Measurements from ENCODE around the gene PIBF1. TPM values are rescaled to one million over a fixed set of nuclear protein-coding genes. Genes with fewer than 3 reads are reported as not detected.
"Not testable (repeated sequence)": the region's sequence is repeated elsewhere in the genome, so short reads cannot be mapped to it uniquely, and the experiment has no call there.

The PIBF1 gene
- total and polyA plus RNA-seq, 4 donors = 3.1 to 18.3 (median 6.5) TPM

DNA sequence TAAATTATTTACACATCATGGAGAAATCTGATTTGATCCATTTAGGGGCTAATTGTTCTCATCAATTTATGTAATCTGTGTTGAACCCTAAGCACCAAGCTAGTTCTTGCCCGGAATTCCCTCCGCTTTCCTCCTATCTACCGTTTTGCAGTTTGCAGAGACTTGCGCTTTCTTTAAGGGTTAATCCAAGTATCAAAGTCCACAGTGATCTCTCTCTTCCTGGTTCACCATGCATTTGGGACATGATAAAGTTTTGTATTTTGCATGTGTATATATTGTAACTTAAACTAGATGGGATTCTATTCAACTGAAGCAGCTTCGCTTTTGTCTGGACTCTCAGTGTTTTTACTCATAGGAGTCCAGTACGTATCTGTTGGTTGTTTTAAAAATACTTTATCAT, 263.1 kb downstream of the PIBF1 start:
- Histone ChIP-seq H3K4me1 (ENCODE audit: control insufficient read depth in 4 of 4, insufficient read depth in 4 of 4, low read length in 3 of 4) (peaks cover 0 to 3% (median 0%) of the 10 kb centered on the region in 4 donors), H3K9me3 (ENCODE audit: control insufficient read depth in 4 of 4, low read length in 3 of 4) (no peaks in the 10 kb centered on the region), H3K27ac (ENCODE audit: low read depth in 1 of 2, low read length in 2 of 2) (no peak overlapping the region), H3K9ac (ENCODE audit: low read depth in 1 of 2, low read length in 2 of 2) (no peak overlapping the region), H3K36me3 (ENCODE audit: control insufficient read depth in 4 of 4, insufficient read depth in 3 of 4, low read depth in 1 of 4, low read length in 3 of 4) (no peaks in the 10 kb centered on the region), H3K4me3 (ENCODE audit: low read depth in 1 of 3, low read length in 3 of 3) (no peak overlapping the region), H3K27me3 (ENCODE audit: control insufficient read depth in 4 of 4, insufficient read depth in 4 of 4, low read length in 3 of 4) (no peaks in the 10 kb centered on the region)
- WGBS = 84% methylated on average over 6 of the region's 6 CpGs
- TF ChIP-seq EGR1 (IDR thresholded peaks at IDR 0.05; ENCODE audit: low read depth in 2 of 2) (no peak), TAF1 (conservative IDR thresholded peaks at IDR 0.05) (no peak), JUND (IDR thresholded peaks at IDR 0.05) (no peak), RXRA (IDR thresholded peaks at IDR 0.05) (no peak), SP1 (IDR thresholded peaks at IDR 0.05) (no peak), HNF4G (IDR thresholded peaks at IDR 0.05) (no peak), YY1 (IDR thresholded peaks at IDR 0.05) (no peak), FOXA2 (IDR thresholded peaks at IDR 0.05) (no peak), GABPA (IDR thresholded peaks at IDR 0.05 in 1 of 2, conservative IDR thresholded peaks at IDR 0.05 in 1 of 2) (no peak), NR2F2 (IDR thresholded peaks at IDR 0.05) (no peak)
- TF ChIP-seq, protein P1, sequence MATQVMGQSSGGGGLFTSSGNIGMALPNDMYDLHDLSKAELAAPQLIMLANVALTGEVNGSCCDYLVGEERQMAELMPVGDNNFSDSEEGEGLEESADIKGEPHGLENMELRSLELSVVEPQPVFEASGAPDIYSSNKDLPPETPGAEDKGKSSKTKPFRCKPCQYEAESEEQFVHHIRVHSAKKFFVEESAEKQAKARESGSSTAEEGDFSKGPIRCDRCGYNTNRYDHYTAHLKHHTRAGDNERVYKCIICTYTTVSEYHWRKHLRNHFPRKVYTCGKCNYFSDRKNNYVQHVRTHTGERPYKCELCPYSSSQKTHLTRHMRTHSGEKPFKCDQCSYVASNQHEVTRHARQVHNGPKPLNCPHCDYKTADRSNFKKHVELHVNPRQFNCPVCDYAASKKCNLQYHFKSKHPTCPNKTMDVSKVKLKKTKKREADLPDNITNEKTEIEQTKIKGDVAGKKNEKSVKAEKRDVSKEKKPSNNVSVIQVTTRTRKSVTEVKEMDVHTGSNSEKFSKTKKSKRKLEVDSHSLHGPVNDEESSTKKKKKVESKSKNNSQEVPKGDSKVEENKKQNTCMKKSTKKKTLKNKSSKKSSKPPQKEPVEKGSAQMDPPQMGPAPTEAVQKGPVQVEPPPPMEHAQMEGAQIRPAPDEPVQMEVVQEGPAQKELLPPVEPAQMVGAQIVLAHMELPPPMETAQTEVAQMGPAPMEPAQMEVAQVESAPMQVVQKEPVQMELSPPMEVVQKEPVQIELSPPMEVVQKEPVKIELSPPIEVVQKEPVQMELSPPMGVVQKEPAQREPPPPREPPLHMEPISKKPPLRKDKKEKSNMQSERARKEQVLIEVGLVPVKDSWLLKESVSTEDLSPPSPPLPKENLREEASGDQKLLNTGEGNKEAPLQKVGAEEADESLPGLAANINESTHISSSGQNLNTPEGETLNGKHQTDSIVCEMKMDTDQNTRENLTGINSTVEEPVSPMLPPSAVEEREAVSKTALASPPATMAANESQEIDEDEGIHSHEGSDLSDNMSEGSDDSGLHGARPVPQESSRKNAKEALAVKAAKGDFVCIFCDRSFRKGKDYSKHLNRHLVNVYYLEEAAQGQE (IDR thresholded peaks at IDR 0.05) = no peak
- TF ChIP-seq, protein P2, sequence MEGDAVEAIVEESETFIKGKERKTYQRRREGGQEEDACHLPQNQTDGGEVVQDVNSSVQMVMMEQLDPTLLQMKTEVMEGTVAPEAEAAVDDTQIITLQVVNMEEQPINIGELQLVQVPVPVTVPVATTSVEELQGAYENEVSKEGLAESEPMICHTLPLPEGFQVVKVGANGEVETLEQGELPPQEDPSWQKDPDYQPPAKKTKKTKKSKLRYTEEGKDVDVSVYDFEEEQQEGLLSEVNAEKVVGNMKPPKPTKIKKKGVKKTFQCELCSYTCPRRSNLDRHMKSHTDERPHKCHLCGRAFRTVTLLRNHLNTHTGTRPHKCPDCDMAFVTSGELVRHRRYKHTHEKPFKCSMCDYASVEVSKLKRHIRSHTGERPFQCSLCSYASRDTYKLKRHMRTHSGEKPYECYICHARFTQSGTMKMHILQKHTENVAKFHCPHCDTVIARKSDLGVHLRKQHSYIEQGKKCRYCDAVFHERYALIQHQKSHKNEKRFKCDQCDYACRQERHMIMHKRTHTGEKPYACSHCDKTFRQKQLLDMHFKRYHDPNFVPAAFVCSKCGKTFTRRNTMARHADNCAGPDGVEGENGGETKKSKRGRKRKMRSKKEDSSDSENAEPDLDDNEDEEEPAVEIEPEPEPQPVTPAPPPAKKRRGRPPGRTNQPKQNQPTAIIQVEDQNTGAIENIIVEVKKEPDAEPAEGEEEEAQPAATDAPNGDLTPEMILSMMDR (IDR thresholded peaks at IDR 0.05; ENCODE audit: low read depth, low read length, missing input control) = no peak
- TF ChIP-seq, protein P3, sequence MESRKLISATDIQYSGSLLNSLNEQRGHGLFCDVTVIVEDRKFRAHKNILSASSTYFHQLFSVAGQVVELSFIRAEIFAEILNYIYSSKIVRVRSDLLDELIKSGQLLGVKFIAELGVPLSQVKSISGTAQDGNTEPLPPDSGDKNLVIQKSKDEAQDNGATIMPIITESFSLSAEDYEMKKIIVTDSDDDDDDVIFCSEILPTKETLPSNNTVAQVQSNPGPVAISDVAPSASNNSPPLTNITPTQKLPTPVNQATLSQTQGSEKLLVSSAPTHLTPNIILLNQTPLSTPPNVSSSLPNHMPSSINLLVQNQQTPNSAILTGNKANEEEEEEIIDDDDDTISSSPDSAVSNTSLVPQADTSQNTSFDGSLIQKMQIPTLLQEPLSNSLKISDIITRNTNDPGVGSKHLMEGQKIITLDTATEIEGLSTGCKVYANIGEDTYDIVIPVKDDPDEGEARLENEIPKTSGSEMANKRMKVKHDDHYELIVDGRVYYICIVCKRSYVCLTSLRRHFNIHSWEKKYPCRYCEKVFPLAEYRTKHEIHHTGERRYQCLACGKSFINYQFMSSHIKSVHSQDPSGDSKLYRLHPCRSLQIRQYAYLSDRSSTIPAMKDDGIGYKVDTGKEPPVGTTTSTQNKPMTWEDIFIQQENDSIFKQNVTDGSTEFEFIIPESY (IDR thresholded peaks at IDR 0.05) = no peak
- TF ChIP-seq, protein P4, sequence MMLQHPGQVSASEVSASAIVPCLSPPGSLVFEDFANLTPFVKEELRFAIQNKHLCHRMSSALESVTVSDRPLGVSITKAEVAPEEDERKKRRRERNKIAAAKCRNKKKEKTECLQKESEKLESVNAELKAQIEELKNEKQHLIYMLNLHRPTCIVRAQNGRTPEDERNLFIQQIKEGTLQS (IDR thresholded peaks at IDR 0.05) = no peak
- TF ChIP-seq, protein P5, sequence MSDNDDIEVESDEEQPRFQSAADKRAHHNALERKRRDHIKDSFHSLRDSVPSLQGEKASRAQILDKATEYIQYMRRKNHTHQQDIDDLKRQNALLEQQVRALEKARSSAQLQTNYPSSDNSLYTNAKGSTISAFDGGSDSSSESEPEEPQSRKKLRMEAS (IDR thresholded peaks at IDR 0.05) = no peak
- DNase-seq (ENCODE audit: low spot score) = no peak

DNA sequence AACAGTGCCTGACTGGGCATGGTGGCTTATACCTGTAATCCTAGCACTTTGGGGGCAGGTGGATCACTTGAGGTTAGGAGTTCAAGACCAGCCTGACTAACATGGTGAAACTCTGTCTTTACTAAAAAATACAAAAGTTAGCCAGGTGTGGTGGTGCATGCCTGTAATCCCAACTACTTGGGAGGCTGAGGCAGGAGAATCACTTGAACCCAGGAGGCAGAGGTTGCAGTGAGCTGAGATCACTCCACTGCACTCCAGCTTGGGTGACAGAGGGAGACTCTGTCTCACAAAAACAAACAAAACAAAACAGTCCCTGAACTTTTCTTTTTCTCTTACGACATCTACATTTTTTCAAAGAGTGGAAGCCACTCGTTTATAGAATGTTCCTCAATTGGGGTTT, 266.7 kb downstream of the PIBF1 start:
- not testable (repeated sequence) for H3K9me3 ChIP-seq (ENCODE audit: control insufficient read depth in 4 of 4, low read length in 3 of 4); H3K9ac ChIP-seq (ENCODE audit: low read depth in 1 of 2, low read length in 2 of 2); H3K27me3 ChIP-seq (ENCODE audit: control insufficient read depth in 4 of 4, insufficient read depth in 4 of 4, low read length in 3 of 4); H3K4me3 ChIP-seq (ENCODE audit: low read depth in 1 of 3, low read length in 3 of 3); DNase-seq (ENCODE audit: low spot score); H3K27ac ChIP-seq (ENCODE audit: low read depth in 1 of 2, low read length in 2 of 2); H3K4me1 ChIP-seq (ENCODE audit: control insufficient read depth in 4 of 4, insufficient read depth in 4 of 4, low read length in 3 of 4); H3K36me3 ChIP-seq (ENCODE audit: control insufficient read depth in 4 of 4, insufficient read depth in 3 of 4, low read depth in 1 of 4, low read length in 3 of 4)
- 67% methylated on average over 2 of the region's 2 CpGs for WGBS
